HepG2 (cell line): Measurements from ENCODE around the gene TAF4B. TPM values are rescaled to one million over a fixed set of nuclear protein-coding genes. Genes with fewer than 3 reads are reported as not detected.

Experiments
- ATAC-seq: fragments of 200-7000 bp; cut with Tn5 transposase; 3 replicates; pipeline ENCODE4 v1.9.1; 2020; ENCODE audit warnings: mild to moderate bottlenecking, moderate library complexity
- BruUV-seq: library from RNA; stranded (reverse); fragments of 400-500 nt; replicated peaks from 2 replicates; lab custom pipeline; 2021; lab: Mats Ljungman, UMichigan
- CTCF ChIA-PET: fragments of 300-600 bp; formaldehyde crosslinking; extraction: SDS; loops from one replicate; lab custom pipeline; 2021; ENCODE audit warnings: low total read pairs, inconsistent platforms, low intra/inter-chr PET ratio; lab: Yijun Ruan, JAX
- POLR2A ChIA-PET: fragments of 350-600 bp; sonication (Branson Sonifier 250); formaldehyde crosslinking; loops from one replicate; lab custom pipeline; 2020; ENCODE audit warnings: antibody characterized with exemption, inconsistent platforms; lab: Yijun Ruan, JAX
- DNase-seq: peaks from one replicate; pipeline ENCODE4 v3.0.0-alpha.2; 2015; ENCODE audit warnings: low spot score
- FAIRE-seq: peaks from 3 replicates; lab custom pipeline; 2011; peaks lifted over from hg19 to GRCh38; lab: Jason Lieb, UNC
- H2AFZ ChIP-seq: one replicate; pipeline ENCODE4 v1.6.1; 2011; ENCODE audit warnings: low read length, inconsistent platforms
- H3K27ac ChIP-seq: fragments of 300-600 bp; 3 replicates; pipeline ENCODE4 v1.8.0; 2011; ENCODE audit warnings: mixed run types, mild to moderate bottlenecking, mixed read lengths, low read length, inconsistent platforms; ENCODE audit not compliant: insufficient read depth; ENCODE audit errors: extremely low read length
- H3K27me3 ChIP-seq, 2 experiments: fragments of 200-600 bp in 1 of 2; 2 replicates in 1 of 2; 3 replicates in 1 of 2; pipeline versions ENCODE4 v1.6.0 to v1.8.0; 2011; ENCODE audit warnings: low read length in 2 of 2, mild to moderate bottlenecking in 2 of 2, moderate library complexity in 2 of 2, inconsistent platforms in 1 of 2; ENCODE audit not compliant: insufficient read depth in 2 of 2, control insufficient read depth in 1 of 2
- H3K36me3 ChIP-seq, 2 experiments: fragments of 200-600 bp in 1 of 2; replicated peaks in 1 of 2; 2 replicates in 1 of 2; 3 replicates in 1 of 2; pipeline versions ENCODE4 v1.5.1 to v1.8.0; 2011; ENCODE audit warnings: low read length in 2 of 2, inconsistent platforms in 1 of 2; ENCODE audit not compliant: insufficient read depth in 2 of 2, control insufficient read depth in 1 of 2
- H3K4me1 ChIP-seq: 2 replicates; pipeline ENCODE4 v1.5.1; 2012; ENCODE audit warnings: low read length, inconsistent platforms; ENCODE audit not compliant: insufficient read depth
- H3K4me2 ChIP-seq: 2 replicates; pipeline ENCODE4 v1.6.0; 2011; ENCODE audit warnings: low read depth, low read length, inconsistent platforms
- H3K4me3 ChIP-seq, 3 experiments: fragments of 200-600 bp in 1 of 3; sonication (generic), shearing (Covaris generic) in 1 of 3; replicated peaks in 1 of 3; 2 replicates each; pipeline ENCODE4 v1.5.1; 2011 to 2016; ENCODE audit warnings: low read length in 3 of 3, inconsistent platforms in 2 of 3, low read depth in 2 of 3, mild to moderate bottlenecking in 2 of 3, control low read depth in 1 of 3, mixed read lengths in 1 of 3; ENCODE audit not compliant: insufficient read depth in 1 of 3
- H3K79me2 ChIP-seq: one replicate; pipeline ENCODE4 v1.6.1; 2011; ENCODE audit warnings: low read length, inconsistent platforms; ENCODE audit not compliant: insufficient read depth
- H3K9ac ChIP-seq: 2 replicates; pipeline ENCODE4 v1.6.0; 2011; ENCODE audit warnings: mild to moderate bottlenecking, low read depth, low read length, inconsistent platforms; ENCODE audit not compliant: insufficient read depth
- H3K9me3 ChIP-seq: 2 replicates; pipeline ENCODE4 v1.5.1; 2012; ENCODE audit warnings: mild to moderate bottlenecking, low read length
- H4K20me1 ChIP-seq: 2 replicates; pipeline ENCODE4 v1.6.0; 2011; ENCODE audit warnings: inconsistent platforms, mild to moderate bottlenecking, low read length, moderate library complexity; ENCODE audit not compliant: insufficient read depth
- ESRRA ChIP-seq: sonication (generic); formaldehyde crosslinking; IDR thresholded peaks from 2 replicates; pipeline ENCODE4 v1.5.1; 2020; ENCODE audit warnings: mild to moderate bottlenecking, low read depth, missing genetic modification reagents
- GMEB2 ChIP-seq: IDR thresholded peaks from 2 replicates; pipeline ENCODE4 v1.6.1; 2016; ENCODE audit warnings: missing biosample characterization, missing genetic modification reagents, low read depth
- HNF1A ChIP-seq, 2 experiments: sonication (generic) in 1 of 2; formaldehyde crosslinking in 1 of 2; IDR thresholded peaks; 2 replicates each; pipeline versions ENCODE4 v1.4.0 to v1.6.1; 2016 to 2020; ENCODE audit warnings: borderline replicate concordance in 1 of 2, low read depth in 1 of 2, mild to moderate bottlenecking in 1 of 2, missing genetic modification reagents in 1 of 2
- KAT2B ChIP-seq: fragments of 150-350 bp; IDR thresholded peaks from 2 replicates; pipeline ENCODE4 v1.6.1; 2014; ENCODE audit warnings: low read depth, low read length, borderline replicate concordance
- KAT7 ChIP-seq: IDR thresholded peaks from 2 replicates; pipeline ENCODE4 v1.6.1; 2018; ENCODE audit warnings: borderline replicate concordance, missing compliant biosample characterization
- STAT5B ChIP-seq: sonication (generic); formaldehyde crosslinking; IDR thresholded peaks from 2 replicates; pipeline ENCODE4 v1.4.0; 2020; ENCODE audit warnings: missing genetic modification reagents
- ZKSCAN5 ChIP-seq: sonication (generic); formaldehyde crosslinking; IDR thresholded peaks from 2 replicates; pipeline ENCODE4 v1.5.1; 2020; ENCODE audit warnings: mild to moderate bottlenecking, missing genetic modification reagents
- ZNF556 ChIP-seq: sonication (generic); formaldehyde crosslinking; IDR thresholded peaks from 2 replicates; pipeline ENCODE4 v1.4.0; 2020; ENCODE audit warnings: mild to moderate bottlenecking, missing genetic modification reagents, borderline replicate concordance
- WGBS: methylation state at CpG from one replicate; pipeline ENCODE4 v1.1.6; 2017; ENCODE audit warnings: low lambda C conversion rate; 5-methylcytosine and 5-hydroxymethylcytosine counted together
- in situ Hi-C: cut with HindIII; loops from 2 replicates; pipeline ENCODE4 v1.10.0; 2017; ENCODE audit warnings: low pct_unique_long_range_greater_than_20kb; ENCODE audit not compliant: extremely low pct_ligation_motif_present
- intact Hi-C: fragments of 100-400 bp; cut with micrococcal nuclease; formaldehyde crosslinking; loops from one replicate; pipeline ENCODE4 v1.10.0; 2022; ENCODE audit not compliant: unreplicated experiment
- polyA plus RNA-seq, 8 experiments: library from polyadenylated mRNA; depleted of rRNA in 3 of 8; stranded (reverse) in 7 of 8; unstranded in 1 of 8; fragments of >200 nt; fragmentation: Illumina TruSeq in 4 of 8; extraction: Trizol in 4 of 8; gene quantifications; 2 replicates each; pipeline versions ENCODE4 v1.2.1 to v1.2.3, GENCODE V29; 2011 to 2016; ENCODE audit warnings: low read depth in 4 of 8, missing spikeins in 1 of 8, mixed read lengths in 1 of 8; ENCODE audit not compliant: insufficient read depth in 1 of 8
- total RNA-seq, 5 experiments: library from RNA; depleted of rRNA; stranded (reverse); fragments of >200 nt; fragmentation: Illumina TruSeq; extraction: Trizol; gene quantifications; 2 replicates each; pipeline ENCODE4 v1.2.3, GENCODE V29; 2016; ENCODE audit warnings: low read depth in 1 of 5

TAF4B gene
- total and polyA plus RNA-seq, 2 of the 13 experiments (the other 11 are each of a cell fraction or from before 2014, with no cell fraction given) = 2.2 to 3.8 TPM

- TF ChIP-seq ZKSCAN5 (CRISPR knock-in tag) = no peak
- no peak for TF ChIP-seq KAT2B
- no peak for TF ChIP-seq ESRRA (CRISPR knock-in tag)
Observed at GRCh38 chr18:26325771-26326170, 99.5 kb downstream of the TAF4B start (continued).

- no peak for TF ChIP-seq KAT7 (CRISPR knock-in tag)
- no peak for TF ChIP-seq STAT5B
- no peak for TF ChIP-seq ZNF556
- no peak for TF ChIP-seq GMEB2
- no peak for TF ChIP-seq HNF1A (IDR thresholded peaks at IDR 0.05; ENCODE audit: low read depth)
- TF ChIP-seq HNF1A (CRISPR knock-in tag; IDR thresholded peaks at IDR 0.05; ENCODE audit: borderline replicate concordance) = no peak
- H3K9me3 ChIP-seq = no peaks in the 10 kb centered on the region
- WGBS = 50% methylated on average over 3 of the region's 3 CpGs
- no peak overlapping the region for H3K4me2 ChIP-seq
- intact Hi-C loops = no loop called here
- H3K79me2 ChIP-seq = no peaks in the 10 kb centered on the region
- no peak overlapping the region for H3K27ac ChIP-seq
- in situ Hi-C loops = no loop called here
- no peaks in the 10 kb centered on the region for H4K20me1 ChIP-seq
- ATAC-seq (no peak), FAIRE-seq (no peak), DNase-seq (no peak)
- peaks cover 0 to 2% of the 10 kb centered on the region in 2 experiments; a peak in 1 of 5 replicates for H3K36me3 ChIP-seq
- no peaks in the 10 kb centered on the region; a peak in 1 of 5 replicates for H3K27me3 ChIP-seq
- POLR2A ChIA-PET = no interaction called here
- no peak overlapping the region for H3K9ac ChIP-seq
- no peak overlapping the region for H3K4me3 ChIP-seq
- CTCF ChIA-PET = no interaction called here
- H2AFZ ChIP-seq = no peak overlapping the region
- BruUV-seq = no TSS peak
- H3K4me1 ChIP-seq = peaks cover 9% of the 10 kb centered on the region
Observed at GRCh38 chr18:26327062-26327461, 100.8 kb downstream of the TAF4B start.
